GM19035 (cell line): ENCODE results near the gene TWSG1.

ENCODE experiments used
- ATAC-seq: cut with Tn5 transposase; IDR thresholded peaks from one replicate; pipeline ENCODE4 v1.9.1; 2021; ENCODE audit not compliant: unreplicated experiment

TWSG1 gene

DNA sequence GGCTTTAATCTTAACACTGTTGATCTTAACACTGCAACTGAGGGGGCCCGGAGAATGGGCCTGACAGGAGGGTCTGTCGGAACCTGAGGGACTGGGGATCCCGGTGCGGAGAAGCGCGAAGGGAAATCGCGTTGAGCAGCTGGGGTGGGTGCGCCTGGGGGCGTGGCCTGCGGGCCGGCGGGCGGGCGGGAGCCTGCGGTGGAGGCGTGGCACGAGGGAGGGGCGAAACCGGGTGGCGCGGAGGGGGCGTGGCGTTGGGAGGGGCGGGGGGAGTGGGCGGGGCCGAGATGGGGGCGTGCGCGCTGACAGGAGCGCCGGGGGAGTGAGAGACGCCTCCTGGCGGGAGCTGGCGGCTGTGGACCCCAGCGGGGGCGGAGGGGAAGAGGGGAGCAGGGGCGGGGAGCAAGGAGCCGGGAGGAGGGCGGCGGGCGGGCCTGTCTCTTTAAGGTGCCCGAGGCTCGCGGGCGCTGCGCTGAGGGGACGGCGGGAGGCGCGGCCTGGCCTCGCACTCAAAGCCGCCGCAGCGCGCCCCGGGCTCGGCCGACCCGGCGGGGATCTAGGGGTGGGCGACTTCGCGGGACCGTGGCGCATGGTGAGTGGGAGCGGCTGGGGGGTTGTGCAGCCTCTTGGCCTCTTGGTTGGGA, at the start of gene TWSG1:
Gene TWSG1 (plus strand): TSS at position 445 of the 644 bp plus-strand sequence. CDS start 2,457 bp downstream, outside the sequence.
- peak; percentile 78 for ATAC-seq

DNA sequence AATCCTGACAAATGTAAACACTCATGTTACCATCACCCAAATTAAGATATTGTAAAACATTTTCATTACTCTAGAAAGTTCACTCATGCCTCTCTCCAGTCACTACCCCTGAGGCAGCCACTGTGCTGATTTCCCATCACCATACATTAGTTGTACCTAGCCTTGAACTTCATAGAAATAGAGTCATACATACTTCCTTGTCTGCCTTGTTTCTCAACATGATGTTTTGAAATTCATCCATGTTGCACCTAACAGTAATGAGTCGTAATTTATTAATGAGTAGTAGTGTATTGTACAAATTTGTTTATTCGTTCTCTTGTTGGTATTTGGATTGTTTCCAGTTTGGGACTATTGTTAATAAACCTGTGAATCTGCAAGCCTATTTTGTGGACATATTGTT, 49.0 kb upstream of the TWSG1 start:
- no peak for ATAC-seq

DNA sequence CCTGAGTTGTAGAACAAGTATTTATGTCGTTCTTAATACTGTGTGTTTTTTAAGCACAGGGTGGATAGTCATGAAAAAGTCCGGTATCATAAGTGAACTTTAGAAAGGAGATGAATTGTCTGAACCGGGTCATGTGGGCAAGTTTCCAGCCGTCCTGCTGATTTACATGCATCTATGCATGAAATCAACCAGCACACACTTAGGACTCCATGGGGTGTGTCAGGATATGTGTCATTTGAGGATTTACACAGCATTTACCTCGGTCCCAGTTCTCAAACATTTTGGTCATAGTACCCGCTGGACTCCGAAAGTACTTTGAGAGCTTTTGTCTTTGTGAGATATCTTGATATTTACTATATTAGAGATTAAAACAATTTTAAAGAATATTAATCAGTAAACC, 47.5 kb upstream of the TWSG1 start:
- no peak for ATAC-seq

DNA sequence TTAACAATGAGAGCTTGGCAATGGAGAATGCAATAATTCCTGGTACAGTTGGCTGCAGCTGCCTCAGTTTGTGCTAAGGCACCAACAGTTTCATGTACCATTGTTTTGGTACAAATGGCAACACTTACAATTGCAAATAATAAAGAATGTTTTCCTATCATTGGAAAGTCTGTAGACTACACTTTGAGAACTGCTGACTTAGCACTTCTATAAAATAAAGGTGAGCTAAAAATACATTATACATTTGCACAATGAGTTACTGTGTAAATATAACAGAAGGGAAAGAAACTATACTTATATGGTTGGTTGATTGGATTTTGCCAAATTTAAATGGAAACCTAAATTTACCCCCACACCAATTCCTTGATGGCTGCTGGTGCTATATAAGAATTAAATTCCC, 44.9 kb upstream of the TWSG1 start:
- no peak for ATAC-seq

DNA sequence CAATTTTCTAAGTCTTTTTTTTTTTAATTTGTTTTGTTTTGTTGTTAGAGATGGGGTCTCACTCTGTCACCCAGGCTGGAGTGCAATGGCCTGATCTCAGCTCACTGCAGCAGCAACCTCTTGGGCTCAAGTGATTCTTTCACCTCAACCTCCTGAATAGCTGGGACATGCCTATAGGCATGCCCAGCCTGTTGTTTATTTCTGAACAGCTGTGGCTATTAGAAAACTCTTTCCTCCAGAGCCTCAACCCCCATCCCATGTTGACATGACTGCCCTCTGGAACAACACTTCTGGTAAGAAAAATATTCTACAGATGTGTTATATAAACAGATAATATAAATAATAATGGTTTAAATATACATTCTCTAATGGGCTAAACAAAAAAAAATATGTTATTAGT, 44.4 kb upstream of the TWSG1 start:
- ATAC-seq: no peak

DNA sequence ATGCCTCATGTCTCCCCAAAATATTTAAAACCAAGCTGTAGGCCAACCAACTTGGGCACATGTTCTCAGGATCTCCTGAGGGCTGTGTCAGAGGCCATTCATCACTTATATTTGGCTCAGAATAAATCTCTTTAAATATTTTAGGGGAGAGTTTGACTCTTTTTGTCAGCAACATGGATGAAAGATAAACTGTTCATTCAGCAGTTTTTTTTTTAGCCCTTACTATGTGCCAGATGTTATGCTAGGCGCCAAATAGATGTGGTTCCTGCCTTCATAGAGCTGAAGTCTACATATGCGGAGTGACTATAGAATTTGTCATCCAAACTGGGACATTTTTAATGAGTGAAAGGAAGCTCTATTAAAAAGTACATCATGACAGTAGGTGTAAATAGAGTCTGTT, 42.5 kb upstream of the TWSG1 start:
- no peak for ATAC-seq

DNA sequence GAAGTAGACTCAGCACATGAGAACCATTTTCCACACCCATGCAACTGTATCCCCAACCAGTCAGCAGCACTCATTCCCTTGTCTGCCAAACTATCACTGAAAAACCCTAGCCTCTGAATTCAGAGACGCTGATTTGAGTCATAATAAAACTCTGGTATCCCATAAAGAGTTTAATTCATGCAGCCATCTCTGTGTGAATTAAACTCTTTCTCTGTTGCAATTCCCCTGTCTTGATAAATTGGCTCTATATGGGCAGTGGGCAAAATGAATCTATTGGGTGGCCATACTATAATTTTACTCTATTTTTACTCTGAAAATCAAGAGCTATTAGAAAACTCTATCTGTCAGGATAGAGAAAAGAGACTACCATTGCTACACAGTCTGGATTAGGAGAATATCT, 40.6 kb upstream of the TWSG1 start:
- no peak for ATAC-seq

DNA sequence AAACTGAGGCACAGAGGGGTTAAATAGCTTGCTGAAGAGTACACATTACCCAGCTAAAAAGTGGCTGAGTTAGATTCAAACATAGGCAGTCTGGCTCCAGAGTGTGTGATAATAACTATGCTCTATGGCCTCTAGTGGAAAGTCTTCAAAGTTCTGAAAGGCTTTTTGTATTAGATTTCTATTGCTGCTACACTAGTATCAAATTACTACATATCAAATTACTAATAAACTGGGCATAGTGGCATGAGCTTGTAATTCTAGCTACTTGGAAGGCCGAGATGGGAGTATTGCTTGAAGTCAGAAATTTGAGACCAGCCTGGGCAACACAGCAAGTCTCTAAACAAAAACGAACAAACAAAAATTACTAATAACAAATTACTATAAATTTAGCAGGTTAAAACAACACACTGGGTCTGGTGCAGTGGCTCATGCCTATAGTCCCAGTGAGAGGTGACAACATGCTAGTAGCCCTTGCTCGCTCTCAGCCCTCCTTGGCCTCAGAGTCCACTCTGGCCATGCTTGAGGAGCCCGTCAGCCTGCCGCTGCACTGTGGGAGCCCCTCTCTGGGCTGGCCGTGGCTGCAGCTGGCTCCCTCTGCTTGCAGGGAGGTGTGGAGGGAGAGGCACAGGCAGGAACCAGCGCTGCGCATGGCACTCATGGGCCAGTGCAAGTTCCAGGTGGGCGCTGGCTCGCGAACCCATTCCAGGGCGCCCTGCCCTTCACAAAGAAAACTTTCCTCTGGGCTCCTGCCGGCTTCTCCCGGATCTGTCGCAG, 38.2 kb upstream of the TWSG1 start:
- ATAC-seq: no peak

DNA sequence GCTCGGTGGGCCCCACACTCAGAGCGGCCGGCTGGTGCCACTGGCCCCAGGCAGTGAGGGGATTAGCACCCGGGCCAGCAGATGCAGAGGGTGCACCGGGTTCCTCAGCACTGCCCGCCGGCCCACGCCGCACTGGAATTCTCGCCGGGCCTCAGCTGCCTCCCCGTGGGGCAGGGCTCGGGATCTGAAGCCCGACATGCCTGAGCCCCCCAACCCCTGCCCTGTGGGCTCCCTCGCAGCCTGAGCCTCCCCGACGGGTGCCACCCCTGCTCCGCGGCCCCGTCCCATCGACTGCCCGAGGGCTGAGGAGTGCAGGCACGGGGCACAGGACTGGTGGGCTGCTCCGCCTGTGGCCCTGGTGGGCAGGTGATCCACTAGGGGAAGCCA, 37.6 kb upstream of the TWSG1 start:
- ATAC-seq: no peak

DNA sequence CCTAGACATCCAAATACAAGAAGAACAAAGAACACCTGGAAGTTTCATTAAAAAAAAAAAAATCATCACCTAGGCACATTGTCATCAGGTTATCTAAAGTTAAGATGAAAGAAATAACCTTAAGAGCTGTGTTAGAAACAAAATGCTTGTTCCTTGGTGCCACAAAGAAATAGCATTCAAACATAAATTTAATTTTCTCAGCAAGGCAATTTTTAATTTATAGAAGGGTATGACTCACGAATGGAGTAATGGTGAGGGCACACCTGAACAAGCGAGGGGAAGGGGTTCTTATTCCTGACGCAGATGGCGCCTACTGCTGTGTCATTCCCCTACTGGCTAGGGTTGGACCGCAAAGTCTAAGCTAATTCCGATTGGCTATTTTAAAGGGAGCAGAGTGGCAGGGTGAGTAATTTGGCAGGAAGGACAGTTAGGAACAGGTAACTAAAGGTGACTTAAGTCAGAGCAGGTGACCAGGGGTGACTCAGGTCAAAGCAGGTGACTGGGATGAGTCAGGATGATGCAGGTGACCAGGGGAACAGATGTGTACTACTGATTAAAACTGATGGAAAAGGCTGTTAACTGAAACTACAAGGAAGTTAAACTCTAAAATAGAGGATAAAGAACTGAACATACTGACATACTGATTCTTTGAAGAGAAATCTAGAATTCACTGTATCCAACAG, 30.0 kb upstream of the TWSG1 start:
- no peak for ATAC-seq

DNA sequence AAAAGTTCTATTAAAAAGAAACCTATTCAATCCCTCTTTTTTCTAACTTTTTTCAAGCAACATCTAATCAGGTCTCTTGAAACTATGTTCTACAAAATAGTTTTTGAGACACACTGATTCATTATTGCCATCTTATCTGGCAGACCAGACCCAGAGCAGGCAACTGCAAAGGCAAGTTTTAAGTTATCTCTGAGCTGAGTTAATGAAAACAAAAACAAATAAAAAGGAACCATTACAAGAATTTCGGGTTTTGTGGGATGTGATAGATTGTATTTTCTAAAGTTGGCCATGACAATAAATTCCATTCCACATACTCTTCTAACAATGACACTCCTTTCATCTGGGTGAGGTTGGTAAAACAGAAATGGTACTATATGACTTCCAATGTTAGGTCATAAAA, 15.2 kb upstream of the TWSG1 start:
- ATAC-seq: no peak

DNA sequence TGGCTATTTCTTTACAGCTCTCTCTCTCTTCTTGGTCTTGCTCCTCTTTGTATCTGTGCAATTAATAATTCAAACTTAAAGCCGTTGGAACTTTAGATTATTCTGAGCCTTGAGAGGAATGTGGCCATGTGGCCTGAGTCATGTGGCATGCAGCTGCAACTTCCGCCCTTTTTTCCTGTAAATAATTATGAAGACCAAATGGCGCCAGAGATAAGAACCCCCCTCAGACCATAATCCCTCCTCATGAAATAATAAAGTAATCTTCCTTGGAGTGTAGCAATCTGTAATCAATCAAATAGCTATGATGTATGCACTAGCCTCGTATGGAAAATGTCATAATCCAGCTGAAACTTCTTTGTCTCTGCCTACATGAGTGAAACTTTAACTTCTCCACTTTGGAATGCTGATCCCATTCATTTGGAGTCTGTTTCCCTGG, 13.5 kb upstream of the TWSG1 start:
- ATAC-seq: no peak

DNA sequence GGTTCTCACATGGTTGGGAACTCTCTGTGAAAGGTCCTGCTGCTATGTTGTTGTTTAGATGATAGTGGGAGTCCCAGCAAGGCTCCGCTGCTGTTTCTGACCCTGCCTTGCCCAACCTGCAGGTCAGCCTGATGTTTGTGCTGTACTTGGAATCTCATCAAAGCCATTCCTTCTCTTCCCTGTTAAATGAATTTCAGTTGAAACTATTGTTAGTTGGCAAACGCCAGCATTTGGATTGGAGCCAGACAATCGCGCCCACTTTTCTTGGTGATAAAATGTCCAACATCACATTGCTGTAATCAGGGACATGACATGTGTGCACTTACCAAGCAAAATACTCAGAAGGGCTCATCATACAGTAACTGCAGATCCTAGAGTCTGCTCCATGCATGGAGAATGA, 12.8 kb upstream of the TWSG1 start:
- ATAC-seq: no peak

DNA sequence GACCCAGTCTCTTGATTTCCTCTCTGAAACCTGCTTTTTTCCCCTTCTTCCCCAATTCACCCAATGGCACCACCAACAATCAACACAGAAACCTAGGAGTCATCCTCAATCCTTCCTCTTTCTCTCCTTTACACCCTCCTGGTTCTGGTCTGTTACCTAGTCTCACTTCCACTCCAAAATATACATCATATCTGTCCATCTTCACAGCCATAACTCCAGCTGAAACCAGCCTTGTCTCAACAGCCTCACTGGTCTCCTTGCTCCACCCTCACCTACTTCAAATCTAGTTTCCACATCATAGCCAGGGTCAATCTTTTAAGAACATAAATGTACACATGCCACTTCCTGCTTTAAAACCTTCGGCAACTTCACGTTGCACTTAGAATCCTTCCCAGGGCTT, 11.8 kb upstream of the TWSG1 start:
- no peak for ATAC-seq

DNA sequence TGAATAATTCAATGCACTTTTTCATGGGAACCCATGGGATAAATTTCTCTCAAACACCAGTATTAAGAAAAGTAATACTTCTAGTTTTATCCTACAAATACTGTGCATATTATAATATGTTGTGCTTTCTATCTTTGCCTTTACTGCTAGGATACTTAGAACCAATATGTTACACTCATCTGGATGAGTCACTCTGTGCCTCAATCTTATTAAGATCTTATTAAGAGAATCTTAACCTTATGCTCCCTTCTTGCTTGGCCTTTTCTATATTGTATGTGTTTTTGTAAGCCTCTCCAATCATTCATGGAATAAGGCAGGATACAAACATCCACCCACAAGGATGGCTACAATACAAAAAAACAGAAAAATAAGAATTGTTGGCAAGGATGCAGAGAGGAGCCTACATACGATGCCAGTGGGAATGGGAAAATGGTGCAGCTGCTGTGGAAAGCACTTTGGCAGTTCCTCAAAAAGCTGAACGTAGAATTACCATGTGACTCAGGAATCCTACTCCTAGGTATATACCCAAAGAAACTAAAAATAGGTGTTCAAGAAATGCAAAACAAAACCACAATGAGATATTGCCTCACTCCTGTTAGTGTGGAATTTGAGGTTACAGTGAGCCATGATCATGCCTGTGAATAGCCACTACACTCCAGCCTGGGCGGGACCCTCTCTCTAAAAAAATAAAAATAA, 10.7 kb upstream of the TWSG1 start:
- no peak for ATAC-seq

DNA sequence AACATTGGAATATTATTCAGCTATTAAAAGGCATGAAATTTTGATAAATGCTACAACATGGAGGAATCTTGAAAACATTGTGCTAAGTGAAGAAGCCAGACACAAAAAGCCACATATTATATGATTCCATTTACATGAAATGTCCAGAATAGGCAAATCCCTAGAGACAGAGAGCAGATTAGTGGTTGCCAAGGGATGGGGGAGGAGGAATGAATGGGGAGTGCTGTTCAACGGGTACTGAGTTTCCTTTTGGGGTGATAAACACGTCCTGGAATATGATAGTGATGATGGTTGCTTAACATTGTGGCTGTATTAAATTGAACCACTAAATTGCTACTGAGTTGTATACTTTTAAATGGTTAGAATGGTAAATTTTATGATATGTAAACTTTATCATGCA, 8.9 kb upstream of the TWSG1 start:
- no peak for ATAC-seq

DNA sequence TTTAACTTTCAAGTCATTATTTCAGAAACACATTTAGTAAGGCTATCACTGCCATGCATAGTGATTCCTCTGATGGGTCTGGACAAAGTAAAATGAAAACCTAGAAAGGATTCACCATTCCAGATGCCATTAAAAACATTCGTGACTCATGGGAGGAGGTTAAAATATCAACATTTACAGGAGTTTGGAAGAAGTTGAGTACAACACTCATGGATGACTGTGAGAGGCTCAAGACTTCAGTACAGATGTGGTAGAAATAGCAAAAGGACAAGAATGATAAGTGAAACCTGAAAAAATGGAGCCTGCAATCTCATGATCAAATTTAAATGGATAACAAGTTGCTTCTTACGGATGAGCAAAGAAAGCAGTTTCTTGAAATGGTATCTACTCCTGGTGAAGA, 5.8 kb upstream of the TWSG1 start:
- no peak for ATAC-seq

DNA sequence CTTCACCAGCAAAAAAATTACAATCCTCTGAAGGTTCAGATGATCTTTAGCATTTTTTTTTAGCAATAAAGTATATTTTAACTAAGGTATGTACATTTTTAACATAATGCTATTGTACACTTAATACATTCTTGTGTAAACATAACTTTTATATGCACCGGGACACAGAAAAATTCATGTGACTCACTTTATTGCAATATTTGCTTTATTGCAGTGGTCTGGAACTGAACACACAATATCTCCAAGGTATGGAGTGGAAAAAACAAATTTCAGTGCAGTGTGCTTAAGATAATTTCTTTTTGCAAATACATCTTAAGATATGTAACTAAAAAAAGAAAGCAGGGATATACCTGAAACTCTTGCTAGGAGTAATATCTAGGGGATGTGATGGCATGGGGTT, 5.1 kb upstream of the TWSG1 start:
- no peak for ATAC-seq

DNA sequence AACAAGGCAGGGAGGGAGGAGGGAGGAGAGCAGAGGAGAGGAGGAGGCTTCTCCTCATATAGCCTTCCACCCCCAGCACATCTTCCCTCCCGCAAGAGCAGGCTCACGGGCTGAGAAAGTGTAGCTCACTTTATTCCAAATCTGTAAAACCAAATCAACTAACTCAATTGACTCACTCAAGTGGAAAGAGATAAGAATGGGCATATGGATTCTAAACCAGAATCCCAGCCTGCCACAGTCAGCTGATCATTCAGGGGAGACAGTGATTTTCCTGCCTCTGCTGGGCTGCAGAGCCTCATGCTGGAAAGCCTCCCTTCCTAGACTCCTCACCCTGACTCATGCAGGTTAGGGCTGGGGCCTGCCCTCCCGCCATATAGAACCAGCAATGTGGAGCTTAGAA, 4.2 kb upstream of the TWSG1 start:
- no peak for ATAC-seq

DNA sequence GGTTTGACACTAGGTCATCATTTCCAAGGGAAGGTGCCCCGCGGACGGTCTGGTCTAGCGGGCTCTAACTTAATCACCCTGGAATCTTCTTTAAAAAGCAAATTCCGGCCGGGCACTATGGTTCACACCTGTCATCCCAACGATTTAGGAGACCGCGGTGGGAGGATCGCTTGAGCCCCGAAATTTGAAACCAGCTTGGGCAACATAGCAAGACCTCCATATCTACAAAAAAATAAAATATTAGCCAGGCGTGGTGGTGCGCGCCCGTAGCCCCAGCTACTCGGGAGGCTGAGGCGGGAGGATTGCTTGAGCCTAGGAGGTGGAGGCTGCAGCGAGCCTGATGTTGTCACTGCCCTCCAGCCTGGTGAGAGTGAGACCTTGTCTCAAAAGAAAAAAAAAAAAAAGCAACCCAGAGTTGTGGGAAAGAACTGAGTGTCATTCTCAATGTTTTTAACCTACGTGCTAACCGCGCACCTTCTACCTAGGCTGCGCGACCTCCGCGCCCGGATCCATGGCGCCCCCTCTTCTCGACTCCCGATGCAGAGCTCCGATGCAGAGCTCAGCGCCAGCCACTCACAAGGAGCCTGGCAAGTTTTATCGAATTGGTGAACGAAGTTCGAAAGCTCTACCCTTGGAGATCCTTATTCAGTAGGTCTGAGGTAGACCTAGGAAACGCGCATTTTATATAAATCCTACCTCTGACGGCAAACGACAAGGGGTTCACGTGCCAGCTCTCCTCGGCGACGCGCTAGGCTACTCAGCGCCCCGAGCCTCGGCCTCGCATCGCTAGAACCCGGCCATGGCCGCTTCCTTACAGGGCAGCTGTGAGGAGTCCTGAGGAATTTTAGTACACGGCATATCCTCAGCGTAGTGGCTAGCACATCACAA, 888 bp upstream of the TWSG1 start:
- peak; percentile 41 for ATAC-seq
